ENCODE measurements around the gene NIF3L1.
A peak's percentile ranks its signal among the peaks of the same experiment; 100 is the strongest.

NIF3L1 gene

GRCh38 chr2:200922439-200922838, 33.3 kb downstream of the NIF3L1 start:
- no peak overlapping the region for H3K27ac ChIP-seq
- no peak for TF ChIP-seq CTCF (conservative IDR thresholded peaks at IDR 0.05)

- H3K27ac ChIP-seq, result no peak overlapping the region
- TF ChIP-seq CTCF (conservative IDR thresholded peaks at IDR 0.05), result no peak
These were observed 40.4 kb downstream of the NIF3L1 start for GRCh38 chr2:200929334-200930249.

- TF ChIP-seq CTCF (conservative IDR thresholded peaks at IDR 0.05), result no peak
- peak overlapping the region; percentile 39; the same call in 1 of the 2 replicates for H3K27ac ChIP-seq
These were observed 41.9 kb downstream of the NIF3L1 start for GRCh38 chr2:200930947-200931626.

GRCh38 chr2:200939832-200940231, 50.7 kb downstream of the NIF3L1 start:
- H3K27ac ChIP-seq, result no peak overlapping the region
- no peak for TF ChIP-seq CTCF (conservative IDR thresholded peaks at IDR 0.05)

GRCh38 chr2:200943527-200944105, 54.4 kb downstream of the NIF3L1 start:
- TF ChIP-seq CTCF (conservative IDR thresholded peaks at IDR 0.05), result no peak
- H3K27ac ChIP-seq, result no peak overlapping the region

- H3K27ac ChIP-seq, result no peak overlapping the region
- no peak for TF ChIP-seq CTCF (conservative IDR thresholded peaks at IDR 0.05)
These were observed 55.6 kb downstream of the NIF3L1 start for GRCh38 chr2:200944467-200945394.

Measured in VCaP (cell line).